Panc1 (cell line): Measurements from ENCODE around the gene SLC10A7.

ENCODE experiments used
- CTCF ChIP-seq: fragments of 450-650 bp; IDR thresholded peaks from 2 replicates; pipeline ENCODE4 v1.5.1; 2017; ENCODE audit warnings: mild to moderate bottlenecking
- POLR2AphosphoS5 ChIP-seq: IDR thresholded peaks from 2 replicates; pipeline ENCODE4 v1.6.1; 2012; ENCODE audit warnings: mild to moderate bottlenecking, low read depth, low read length, moderate library complexity
- SIN3A ChIP-seq: IDR thresholded peaks from 2 replicates; pipeline ENCODE4 v1.6.1; 2012; ENCODE audit warnings: low read depth, mild to moderate bottlenecking, low read length, moderate library complexity, borderline replicate concordance; ENCODE audit not compliant: insufficient read depth
- TCF7L2 ChIP-seq: IDR thresholded peaks from 2 replicates; pipeline ENCODE4 v1.6.1; 2011; ENCODE audit warnings: mild to moderate bottlenecking, low read depth, low read length, inconsistent platforms
- TF ChIP-seq, protein P1 (sequence below), 2 experiments: IDR thresholded peaks; 2 replicates each; pipeline ENCODE4 v1.6.1; 2011 to 2012; ENCODE audit warnings: low read depth in 2 of 2, control low read depth in 1 of 2, low read length in 1 of 2, mild to moderate bottlenecking in 1 of 2, moderate library complexity in 1 of 2; ENCODE audit not compliant: insufficient read depth in 1 of 2

DNA sequence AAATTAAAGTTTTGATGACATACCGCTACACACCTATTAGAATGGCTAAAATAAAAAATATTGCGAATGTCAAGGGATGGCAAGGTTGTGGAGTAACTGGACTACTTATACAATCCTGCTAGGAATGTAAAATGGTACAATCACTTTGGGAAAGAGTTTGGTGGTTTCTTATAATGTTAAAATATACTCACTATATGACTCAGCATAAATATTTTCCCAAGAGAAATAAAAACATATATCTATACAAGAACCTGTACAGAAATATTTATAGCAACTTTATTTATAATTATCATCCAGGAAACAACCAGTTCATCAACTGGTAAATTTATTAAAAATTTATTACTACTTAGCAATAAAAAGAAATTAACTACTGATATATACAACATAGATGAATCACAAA, 89.7 kb downstream of the SLC10A7 start:
- TF ChIP-seq CTCF: no peak
- no peak for TF ChIP-seq POLR2AphosphoS5
- no peak for TF ChIP-seq TCF7L2
- TF ChIP-seq SIN3A: no peak
- TF ChIP-seq, protein P1, sequence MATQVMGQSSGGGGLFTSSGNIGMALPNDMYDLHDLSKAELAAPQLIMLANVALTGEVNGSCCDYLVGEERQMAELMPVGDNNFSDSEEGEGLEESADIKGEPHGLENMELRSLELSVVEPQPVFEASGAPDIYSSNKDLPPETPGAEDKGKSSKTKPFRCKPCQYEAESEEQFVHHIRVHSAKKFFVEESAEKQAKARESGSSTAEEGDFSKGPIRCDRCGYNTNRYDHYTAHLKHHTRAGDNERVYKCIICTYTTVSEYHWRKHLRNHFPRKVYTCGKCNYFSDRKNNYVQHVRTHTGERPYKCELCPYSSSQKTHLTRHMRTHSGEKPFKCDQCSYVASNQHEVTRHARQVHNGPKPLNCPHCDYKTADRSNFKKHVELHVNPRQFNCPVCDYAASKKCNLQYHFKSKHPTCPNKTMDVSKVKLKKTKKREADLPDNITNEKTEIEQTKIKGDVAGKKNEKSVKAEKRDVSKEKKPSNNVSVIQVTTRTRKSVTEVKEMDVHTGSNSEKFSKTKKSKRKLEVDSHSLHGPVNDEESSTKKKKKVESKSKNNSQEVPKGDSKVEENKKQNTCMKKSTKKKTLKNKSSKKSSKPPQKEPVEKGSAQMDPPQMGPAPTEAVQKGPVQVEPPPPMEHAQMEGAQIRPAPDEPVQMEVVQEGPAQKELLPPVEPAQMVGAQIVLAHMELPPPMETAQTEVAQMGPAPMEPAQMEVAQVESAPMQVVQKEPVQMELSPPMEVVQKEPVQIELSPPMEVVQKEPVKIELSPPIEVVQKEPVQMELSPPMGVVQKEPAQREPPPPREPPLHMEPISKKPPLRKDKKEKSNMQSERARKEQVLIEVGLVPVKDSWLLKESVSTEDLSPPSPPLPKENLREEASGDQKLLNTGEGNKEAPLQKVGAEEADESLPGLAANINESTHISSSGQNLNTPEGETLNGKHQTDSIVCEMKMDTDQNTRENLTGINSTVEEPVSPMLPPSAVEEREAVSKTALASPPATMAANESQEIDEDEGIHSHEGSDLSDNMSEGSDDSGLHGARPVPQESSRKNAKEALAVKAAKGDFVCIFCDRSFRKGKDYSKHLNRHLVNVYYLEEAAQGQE (IDR thresholded peaks at IDR 0.05; ENCODE audit: insufficient read depth in 1 of 2, low read depth in 2 of 2, low read length in 1 of 2): no peak
